ENCODE results near the gene PTPRM.

DNA sequence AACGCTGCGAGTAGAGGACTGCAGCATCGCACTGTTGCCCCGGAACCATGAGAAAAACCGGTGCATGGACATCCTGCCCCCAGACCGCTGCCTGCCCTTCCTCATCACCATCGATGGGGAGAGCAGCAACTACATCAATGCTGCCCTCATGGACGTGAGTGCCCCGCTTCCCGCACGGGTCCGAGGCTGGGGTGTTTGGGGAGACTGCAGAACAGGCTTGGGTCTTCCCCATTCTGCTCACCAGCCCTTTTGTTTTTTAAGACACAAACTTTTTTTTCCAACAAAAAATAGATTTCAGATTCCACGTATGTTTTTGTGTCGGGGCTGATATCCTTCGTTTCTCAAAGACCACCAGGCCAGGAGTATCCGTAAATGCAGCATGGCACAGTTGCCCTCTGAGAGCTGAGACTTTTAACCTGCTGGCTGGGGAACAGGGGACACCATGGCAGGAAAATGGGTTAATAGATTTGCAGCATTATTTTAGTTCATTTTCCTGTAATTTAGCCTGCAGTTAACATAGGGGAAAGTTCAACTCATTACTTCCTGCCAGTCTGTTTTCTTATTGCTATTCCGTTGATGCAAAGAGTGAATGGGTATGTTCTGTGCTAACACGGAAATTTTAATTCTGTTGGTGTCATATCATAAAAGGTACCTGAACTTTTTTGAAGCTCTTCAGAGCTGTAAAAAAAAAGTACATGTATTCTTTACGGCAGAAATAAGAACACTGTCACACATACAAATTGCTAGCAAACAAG lies 812.2 kb downstream of the PTPRM start:
- TF ChIP-seq CTCF (conservative IDR thresholded peaks at IDR 0.05; ENCODE audit: low read depth, low read length) (no peak), EZH2 (IDR thresholded peaks at IDR 0.05; ENCODE audit: borderline replicate concordance, low read depth, low read length, poor library complexity, severe bottlenecking) (no peak)
